Karpas-422 (cell line): ENCODE measurements around the gene OR56B1. TPM values are rescaled to one million over a fixed set of nuclear protein-coding genes. Genes with fewer than 3 reads are reported as not detected.

Source experiments
- DNase-seq: peaks from one replicate; pipeline ENCODE4 v3.0.0-alpha.2; 2015
- H2AFZ ChIP-seq: fragments of 200-600 bp; sonication (generic); 2 replicates; pipeline ENCODE4 v1.6.1; 2014; ENCODE audit warnings: antibody characterized with exemption, low read length, mixed read lengths
- H3K27ac ChIP-seq: fragments of 200-600 bp; sonication (generic); 2 replicates; pipeline ENCODE4 v1.5.1; 2014; ENCODE audit warnings: mild to moderate bottlenecking, low read length, moderate library complexity
- H3K27me3 ChIP-seq: fragments of 200-600 bp; sonication (generic); 2 replicates; pipeline ENCODE4 v1.6.1; 2014; ENCODE audit warnings: low read length, mixed read lengths
- H3K36me3 ChIP-seq: fragments of 200-600 bp; sonication (generic); 2 replicates; pipeline ENCODE4 v1.6.1; 2014; ENCODE audit warnings: low read length, mixed read lengths; ENCODE audit not compliant: insufficient read depth
- H3K4me1 ChIP-seq: fragments of 200-600 bp; sonication (generic); 2 replicates; pipeline ENCODE4 v1.6.1; 2014; ENCODE audit warnings: mild to moderate bottlenecking, low read length, mixed read lengths
- H3K4me2 ChIP-seq: fragments of 200-600 bp; sonication (generic); 2 replicates; pipeline ENCODE4 v1.6.1; 2014; ENCODE audit warnings: low read length, low read depth, mild to moderate bottlenecking; ENCODE audit not compliant: poor library complexity, severe bottlenecking
- H3K4me3 ChIP-seq: fragments of 200-600 bp; sonication (generic); 2 replicates; pipeline ENCODE4 v1.5.1; 2014; ENCODE audit warnings: mild to moderate bottlenecking, antibody characterized with exemption, low read length, mixed read lengths
- H3K79me2 ChIP-seq: fragments of 200-600 bp; sonication (generic); 2 replicates; pipeline ENCODE4 v1.6.1; 2014; ENCODE audit warnings: mild to moderate bottlenecking, low read length, mixed read lengths
- H3K9ac ChIP-seq: fragments of 200-600 bp; sonication (generic); 2 replicates; pipeline ENCODE4 v1.6.0; 2014; ENCODE audit warnings: low read length
- H3K9me2 ChIP-seq: fragments of 200-600 bp; sonication (generic), shearing (Covaris generic); replicated peaks from 2 replicates; pipeline ENCODE4 v1.6.0; 2014; ENCODE audit warnings: mild to moderate bottlenecking, low read length, moderate library complexity; ENCODE audit not compliant: insufficient read depth
- H3K9me3 ChIP-seq: fragments of 300-700, 200-600 bp; sonication (generic); 2 replicates; pipeline ENCODE4 v1.6.1; 2014; ENCODE audit warnings: low read length, mixed read lengths
- H4K20me1 ChIP-seq: fragments of 200-600 bp; sonication (generic); 2 replicates; pipeline ENCODE4 v1.6.1; 2014; ENCODE audit warnings: mild to moderate bottlenecking, antibody characterized with exemption, low read length, low read depth; ENCODE audit not compliant: insufficient read depth
- total RNA-seq: library from RNA; depleted of rRNA; stranded (reverse); fragments of >200 nt; shearing (Covaris generic); gene quantifications from 2 replicates; pipeline ENCODE4 v1.2.3, GENCODE V29; 2014; ENCODE audit warnings: low replicate concordance; rRNA removed

Gene OR56B1
- total RNA-seq, 1 experiment from 2014 or later, result not detected

DNA sequence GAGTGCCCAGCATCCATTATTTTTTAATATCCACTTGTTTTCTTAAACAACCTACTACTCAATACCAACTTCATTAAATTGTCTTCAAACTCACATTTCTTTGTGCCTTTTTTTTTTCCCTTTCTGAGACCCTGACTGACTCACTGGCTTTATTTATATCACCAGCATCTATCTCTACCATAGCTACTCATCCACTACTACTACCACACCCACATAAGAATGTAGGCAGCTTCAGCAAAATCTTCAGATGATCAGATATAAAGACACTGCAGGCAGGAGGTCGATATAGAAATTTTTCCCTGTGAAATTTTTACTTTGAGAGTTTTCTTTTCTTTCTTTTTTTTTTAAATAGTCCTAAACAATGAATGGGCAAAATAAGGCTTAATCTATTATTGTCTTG is 2.2 kb downstream of the OR56B1 start:
- Histone ChIP-seq H2AFZ (no peak overlapping the region), H3K9me2 (no peaks in the 10 kb centered on the region), H3K4me3 (no peak overlapping the region), H3K9ac (no peak overlapping the region), H3K79me2 (no peaks in the 10 kb centered on the region), H3K27me3 (no peaks in the 10 kb centered on the region), H3K4me1 (no peaks in the 10 kb centered on the region), H3K27ac (no peak overlapping the region), H3K9me3 (0 out of 2 replicates have a peak, but pooled peaks cover 4% of the 10 kb centered on the region), H3K36me3 (no peaks in the 10 kb centered on the region), H4K20me1 (no peaks in the 10 kb centered on the region), H3K4me2 (no peak overlapping the region)
- no peak for DNase-seq

DNA sequence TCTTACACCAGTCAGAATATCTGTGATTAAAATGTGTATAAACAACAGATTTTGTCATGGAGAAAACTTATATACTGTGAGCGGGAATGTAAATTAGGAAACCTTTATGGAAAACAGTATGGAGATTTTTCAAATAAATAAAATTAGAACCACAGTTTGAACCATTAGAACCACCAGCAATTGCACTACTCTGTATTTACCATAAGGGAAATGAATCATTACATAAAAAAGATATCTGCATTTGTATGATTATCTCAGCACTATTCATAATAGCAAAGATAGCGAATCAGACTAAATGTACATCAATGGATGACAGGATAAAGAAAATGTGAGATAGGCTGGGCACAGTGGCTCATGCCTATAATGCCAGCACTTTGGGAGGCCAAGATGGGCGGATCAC is 10.4 kb downstream of the OR56B1 start:
- Histone ChIP-seq H3K4me3 (no peak overlapping the region), H3K27me3 (no peaks in the 10 kb centered on the region), H2AFZ (no peak overlapping the region), H3K36me3 (no peaks in the 10 kb centered on the region), H3K4me1 (no peaks in the 10 kb centered on the region), H3K4me2 (no peak overlapping the region), H3K27ac (no peak overlapping the region), H3K79me2 (no peaks in the 10 kb centered on the region), H4K20me1 (no peaks in the 10 kb centered on the region), H3K9me3 (0 out of 2 replicates have a peak, but pooled peaks cover under 1% of the 10 kb centered on the region), H3K9ac (no peak overlapping the region), H3K9me2 (no peaks in the 10 kb centered on the region)
- no peak for DNase-seq

DNA sequence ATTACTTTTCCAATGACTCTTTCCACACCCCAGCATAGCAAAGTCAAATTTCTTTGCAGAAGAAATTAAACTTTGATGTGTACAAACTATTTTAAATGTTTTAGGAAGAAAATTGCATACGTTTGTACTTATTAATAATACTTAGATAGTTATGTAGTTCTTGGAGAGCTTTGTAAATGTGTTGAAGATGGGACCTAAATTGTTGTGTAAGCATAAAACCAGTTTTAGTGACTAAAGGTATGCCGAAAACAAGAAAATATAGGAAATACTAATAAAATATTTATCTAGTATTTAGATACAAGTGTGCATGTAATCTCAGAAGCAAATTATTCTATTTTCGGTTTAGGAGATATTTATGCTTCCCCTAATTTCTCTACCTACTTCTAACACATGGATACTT is 13.6 kb downstream of the OR56B1 start:
- H3K79me2 ChIP-seq, result no peaks in the 10 kb centered on the region
- no peak overlapping the region for H3K27ac ChIP-seq
- H4K20me1 ChIP-seq, result no peaks in the 10 kb centered on the region

DNA sequence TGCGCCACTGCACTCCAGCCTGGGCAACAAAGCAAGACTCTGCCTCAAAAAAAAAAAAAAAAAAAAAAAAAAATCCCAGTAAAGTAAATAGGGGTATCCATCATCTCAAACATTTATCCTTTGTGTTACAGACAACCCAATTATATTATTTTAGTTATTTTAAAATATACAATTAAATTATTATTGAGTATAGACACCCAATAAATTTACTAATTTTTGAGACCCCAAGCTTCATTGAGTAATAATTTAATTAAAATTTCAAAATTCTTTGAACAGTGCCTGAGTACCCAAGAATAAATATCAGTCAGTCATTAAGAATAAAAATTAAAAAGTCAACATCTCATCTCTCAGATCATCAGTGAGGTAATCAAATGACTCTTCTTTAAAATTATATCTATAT is 17.7 kb downstream of the OR56B1 start, which contains the start of gene OR52N4:
OR52N4 (plus strand) TSS at position 301 of the 400 bp plus-strand sequence. CDS start 498 bp downstream, outside the sequence.
- H3K27ac ChIP-seq, result no peak within 1 kb of the TSS
- no peak within 1 kb of the TSS for H3K4me3 ChIP-seq
- H3K9me3 ChIP-seq, result no peaks in the 10 kb centered on the region
- no peak within 1 kb of the TSS for H3K9ac ChIP-seq
- no peaks in the 10 kb centered on the region for H3K79me2 ChIP-seq
- no peaks in the 10 kb centered on the region for H3K27me3 ChIP-seq
- H3K36me3 ChIP-seq, result no peaks in the 10 kb centered on the region
- H2AFZ ChIP-seq, result no peak within 1 kb of the TSS
- no peaks in the 10 kb centered on the region for H3K4me1 ChIP-seq
- no peak within 1 kb of the TSS for H3K4me2 ChIP-seq
- DNase-seq, result no peak
- no peaks in the 10 kb centered on the region for H4K20me1 ChIP-seq
- H3K9me2 ChIP-seq, result no peaks in the 10 kb centered on the region

More for the DNA sequence above, 13.6 kb downstream of the OR56B1 start:
- no peaks in the 10 kb centered on the region for H3K9me3 ChIP-seq
- no peak overlapping the region for H3K4me2 ChIP-seq
- no peaks in the 10 kb centered on the region for H3K4me1 ChIP-seq
- H3K36me3 ChIP-seq, result no peaks in the 10 kb centered on the region
- H2AFZ ChIP-seq, result no peak overlapping the region
- no peaks in the 10 kb centered on the region for H3K9me2 ChIP-seq
- no peak for DNase-seq
- H3K27me3 ChIP-seq, result no peaks in the 10 kb centered on the region
- H3K9ac ChIP-seq, result no peak overlapping the region
- no peak overlapping the region for H3K4me3 ChIP-seq

DNA sequence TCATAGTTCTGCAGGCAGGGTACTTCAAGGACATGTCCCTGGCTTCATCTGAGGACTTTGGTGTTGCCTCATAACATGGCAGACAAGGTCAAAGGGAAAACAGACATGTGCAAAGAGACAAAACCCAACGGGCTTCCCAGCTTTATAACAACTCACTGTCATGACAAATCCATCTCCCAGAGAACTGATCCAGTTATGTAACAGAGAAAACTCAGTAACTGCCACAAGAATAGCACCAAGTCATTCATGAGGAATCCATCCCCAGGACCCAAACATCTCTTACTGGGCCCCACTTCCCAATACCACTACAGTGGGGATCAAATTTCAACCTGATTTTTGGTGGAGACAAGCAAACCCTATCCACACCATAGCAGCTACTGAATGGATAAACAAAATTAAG is 30.8 kb downstream of the OR56B1 start:
- Histone ChIP-seq H3K79me2 (no peaks in the 10 kb centered on the region), H3K9ac (no peak overlapping the region), H3K27ac (no peak overlapping the region), H3K36me3 (no peaks in the 10 kb centered on the region), H2AFZ (no peak overlapping the region), H3K4me3 (no peak overlapping the region), H3K9me2 (no peaks in the 10 kb centered on the region), H3K4me2 (no peak overlapping the region), H3K9me3 (no peaks in the 10 kb centered on the region), H3K4me1 (no peaks in the 10 kb centered on the region), H3K27me3 (no peaks in the 10 kb centered on the region), H4K20me1 (no peaks in the 10 kb centered on the region)
- DNase-seq, result no peak

DNA sequence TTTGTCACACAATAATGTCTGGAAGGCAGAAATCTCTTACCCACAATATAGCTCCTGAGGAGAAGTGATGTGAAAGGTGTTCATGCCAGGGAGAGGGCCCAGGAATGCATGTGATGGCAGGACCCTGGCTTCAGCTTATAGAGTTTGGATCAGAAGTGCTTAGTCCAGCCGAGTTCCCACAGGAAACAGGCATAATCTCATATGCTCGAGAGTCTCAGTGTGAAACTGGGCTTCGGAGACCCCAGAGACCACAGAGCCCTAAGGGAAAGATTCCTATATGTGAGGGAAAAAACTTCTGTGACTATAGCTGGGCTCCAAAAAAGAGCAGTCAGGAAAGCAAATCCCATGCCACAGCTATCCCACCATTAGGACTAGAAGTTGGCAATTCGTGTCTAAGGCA is 47.0 kb downstream of the OR56B1 start, which contains the start of gene OR52N5:
OR52N5 (minus strand) TSS at position 101 of the 400 bp plus-strand sequence. CDS start 4,721 bp downstream, outside the sequence.
- DNase-seq, result no peak
- Histone ChIP-seq H2AFZ (no peak within 1 kb of the TSS), H3K4me1 (no peaks in the 10 kb centered on the region), H3K9me2 (no peaks in the 10 kb centered on the region), H3K9ac (no peak within 1 kb of the TSS), H4K20me1 (no peaks in the 10 kb centered on the region), H3K27ac (no peak within 1 kb of the TSS), H3K4me3 (no peak within 1 kb of the TSS), H3K9me3 (no peaks in the 10 kb centered on the region), H3K79me2 (no peaks in the 10 kb centered on the region), H3K4me2 (no peak within 1 kb of the TSS), H3K36me3 (no peaks in the 10 kb centered on the region), H3K27me3 (no peaks in the 10 kb centered on the region)

Other genes starting within 250 kb of the OR56B1 start
- not detected in 2 replicates for gene OR52D1, start 247.8 kb upstream of the OR56B1 start, total RNA-seq
- 0.18 and 0.37 TPM in 2 replicates for gene UBQLN3, start 226.5 kb upstream of the OR56B1 start, total RNA-seq
- 0.43 TPM in 1 of 2 replicates, not detected in the other for gene UBQLNL, start 219.7 kb upstream of the OR56B1 start, total RNA-seq
- gene OR52H1, start 187.9 kb upstream of the OR56B1 start, total RNA-seq, result 1.2 TPM in 1 of 2 replicates, not detected in the other
- not detected in 2 replicates for gene OR52B6, start 155.6 kb upstream of the OR56B1 start, total RNA-seq
- not detected in 2 replicates for gene TRIM6, start 139.8 kb upstream of the OR56B1 start, total RNA-seq
- 11.4 and 19.7 TPM in 2 replicates for gene TRIM34, start 111.4 kb upstream of the OR56B1 start, total RNA-seq
- gene TRIM5, start 51.4 kb upstream of the OR56B1 start, total RNA-seq, result 26.1 and 31.4 TPM in 2 replicates
- 90.0 and 112 TPM in 2 replicates for gene TRIM22, start 46.7 kb upstream of the OR56B1 start, total RNA-seq
- not detected in 2 replicates for gene OR52N4, start 17.8 kb downstream of the OR56B1 start, total RNA-seq
- gene OR52N5, start 46.9 kb downstream of the OR56B1 start, total RNA-seq, result not detected in 2 replicates
- not detected in 2 replicates for gene OR52N1, start 54.8 kb downstream of the OR56B1 start, total RNA-seq
- gene OR52N2, start 72.5 kb downstream of the OR56B1 start, total RNA-seq, result not detected in 2 replicates
- not detected in 2 replicates for gene OR52E6, start 105.4 kb downstream of the OR56B1 start, total RNA-seq
- not detected in 2 replicates for gene OR52E8, start 121.2 kb downstream of the OR56B1 start, total RNA-seq
- gene OR52E4, start 144.2 kb downstream of the OR56B1 start, total RNA-seq, result not detected in 2 replicates
- gene OR52E5, start 156.8 kb downstream of the OR56B1 start, total RNA-seq, result not detected in 2 replicates
- not detected in 2 replicates for gene OR56A3, start 205.8 kb downstream of the OR56B1 start, total RNA-seq
- gene OR56A5, start 232.0 kb downstream of the OR56B1 start, total RNA-seq, result not detected in 2 replicates